Gastroesophageal sphincter (tissue), 4 donors: Measurements from ENCODE around the gene CIB4. TPM values are rescaled to one million over a fixed set of nuclear protein-coding genes. Genes with fewer than 3 reads are reported as not detected.
A peak's percentile ranks its signal among the peaks of the same experiment; 100 is the strongest.

Experiments used
- ATAC-seq: fragments of 150-250 bp; one replicate; pipeline ENCODE4 v1.9.1; 2016; ENCODE audit warnings: mild to moderate bottlenecking, moderate library complexity
- H3K27ac ChIP-seq, 4 donors: fragments of 200-600 bp; sonication (generic) in 3 of 4; 1 replicate in 3 of 4; 2 replicates in 1 of 4; pipeline ENCODE4 v1.5.1; 2016 to 2019
- H3K27me3 ChIP-seq: fragments of 200-600 bp; sonication (generic); one replicate; pipeline ENCODE4 v1.5.1; 2019
- H3K36me3 ChIP-seq, 2 donors: fragments of 200-600 bp; sonication (generic); one replicate each; pipeline ENCODE4 v1.5.1; 2019; ENCODE audit warnings: control low read depth in 1 of 2
- H3K4me1 ChIP-seq, 3 donors: fragments of 200-600 bp; sonication (generic); 1 replicate in 2 of 3; 2 replicates in 1 of 3; pipeline ENCODE4 v1.5.1; 2016 to 2019; ENCODE audit warnings: control low read depth in 2 of 3
- H3K4me3 ChIP-seq, 2 donors: fragments of 200-600 bp; sonication (generic); one replicate each; pipeline ENCODE4 v1.5.1; 2019; ENCODE audit warnings: mild to moderate bottlenecking in 1 of 2, moderate library complexity in 1 of 2
- H3K9me3 ChIP-seq, 3 donors: fragments of 200-600 bp; sonication (generic); one replicate each; pipeline ENCODE4 v1.5.1; 2017 to 2019; ENCODE audit warnings: control low read depth in 2 of 3
- EP300 ChIP-seq: sonication (generic); formaldehyde crosslinking; IDR thresholded peaks from one replicate; pipeline ENCODE4 v1.6.1; 2017; ENCODE audit warnings: antibody characterized with exemption, mild to moderate bottlenecking
- POLR2A ChIP-seq, 2 donors: fragments of 450-650 bp; IDR thresholded peaks; one replicate each; pipeline ENCODE4 v1.6.1; 2017; ENCODE audit warnings: antibody characterized with exemption in 2 of 2, mild to moderate bottlenecking in 2 of 2, moderate library complexity in 1 of 2
- POLR2AphosphoS5 ChIP-seq: sonication (generic); formaldehyde crosslinking; IDR thresholded peaks from one replicate; pipeline ENCODE4 v1.6.1; 2017; ENCODE audit warnings: antibody characterized with exemption
- WGBS, 2 donors: methylation state at CpG; one replicate each; pipeline ENCODE4 v1.1.5; 2018; ENCODE audit warnings: low coverage in 1 of 2; 5-methylcytosine and 5-hydroxymethylcytosine counted together
- total RNA-seq, 4 donors: library from RNA; depleted of rRNA; stranded (reverse); fragments of >200 nt; gene quantifications; one replicate each; pipeline ENCODE4 v1.1.0, GENCODE V29; 2016
- TF ChIP-seq, protein P1 (sequence below), 4 experiments: fragments of 200-600 bp in 2 of 4; fragments of 450-650 bp in 2 of 4; sonication (generic) in 1 of 4; IDR thresholded peaks; one replicate each; pipeline ENCODE4 v1.5.1; 2017 to 2019; ENCODE audit warnings: antibody characterized with exemption in 4 of 4, mild to moderate bottlenecking in 2 of 4, moderate library complexity in 2 of 4

The CIB4 gene
- total RNA-seq, 4 donors from 2014 or later, result not detected

DNA sequence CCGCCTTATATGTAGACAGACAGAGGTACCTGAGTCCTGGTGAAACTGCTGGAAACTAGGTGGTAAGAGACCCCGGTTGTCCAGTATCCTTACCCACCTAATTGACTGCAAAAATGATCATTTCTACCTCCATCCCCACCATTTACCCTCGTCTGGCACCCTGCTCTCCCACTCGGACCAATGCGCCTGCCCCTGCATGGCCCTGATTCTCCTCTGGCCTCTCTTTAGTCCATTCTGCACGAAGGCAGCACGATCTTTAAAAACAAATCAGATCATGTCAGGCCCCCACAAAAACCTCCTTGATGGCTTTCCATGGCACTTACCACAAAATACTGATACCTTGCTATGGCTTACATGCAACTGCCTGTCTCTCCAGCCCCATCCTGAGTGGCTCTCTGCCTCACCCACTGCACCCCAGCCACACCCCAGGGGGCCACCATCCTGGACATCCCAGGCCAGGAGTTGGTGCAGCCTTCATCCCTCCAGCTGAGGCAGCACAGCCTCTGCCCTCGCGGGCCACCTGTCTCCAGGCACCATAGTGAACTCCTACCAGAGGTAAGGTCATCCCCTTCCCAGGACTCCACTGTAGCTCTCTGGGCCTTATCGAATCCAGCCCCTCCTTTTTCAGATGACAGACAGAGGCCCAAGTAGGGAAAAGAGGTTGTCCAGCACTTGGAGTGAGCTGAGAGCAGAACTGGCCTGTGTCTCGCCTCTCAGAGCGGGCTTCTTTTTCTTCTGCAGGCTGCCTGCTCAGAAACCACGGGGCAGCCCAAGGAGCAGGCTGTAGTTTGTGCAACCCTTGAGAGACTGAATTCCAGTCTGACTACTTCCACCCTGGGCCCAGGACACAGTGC lies 12.3 kb upstream of the CIB4 start:
- Histone ChIP-seq H3K27me3 (no peaks in the 10 kb centered on the region), H3K36me3 (no peaks in the 10 kb centered on the region), H3K4me3 (no peak overlapping the region), H3K27ac (peak overlapping the region in 3 of 4 donors; percentile 64 to 70 (median 65)), H3K9me3 (no peaks in the 10 kb centered on the region), H3K4me1 (peaks cover 0 to 25% (median 0%) of the 10 kb centered on the region in 3 donors)
- no peak for ATAC-seq
- WGBS, 2 donors, result 82 to 87% methylated on average over 6 to 7 of the region's 13 CpGs
- TF ChIP-seq, protein P1, sequence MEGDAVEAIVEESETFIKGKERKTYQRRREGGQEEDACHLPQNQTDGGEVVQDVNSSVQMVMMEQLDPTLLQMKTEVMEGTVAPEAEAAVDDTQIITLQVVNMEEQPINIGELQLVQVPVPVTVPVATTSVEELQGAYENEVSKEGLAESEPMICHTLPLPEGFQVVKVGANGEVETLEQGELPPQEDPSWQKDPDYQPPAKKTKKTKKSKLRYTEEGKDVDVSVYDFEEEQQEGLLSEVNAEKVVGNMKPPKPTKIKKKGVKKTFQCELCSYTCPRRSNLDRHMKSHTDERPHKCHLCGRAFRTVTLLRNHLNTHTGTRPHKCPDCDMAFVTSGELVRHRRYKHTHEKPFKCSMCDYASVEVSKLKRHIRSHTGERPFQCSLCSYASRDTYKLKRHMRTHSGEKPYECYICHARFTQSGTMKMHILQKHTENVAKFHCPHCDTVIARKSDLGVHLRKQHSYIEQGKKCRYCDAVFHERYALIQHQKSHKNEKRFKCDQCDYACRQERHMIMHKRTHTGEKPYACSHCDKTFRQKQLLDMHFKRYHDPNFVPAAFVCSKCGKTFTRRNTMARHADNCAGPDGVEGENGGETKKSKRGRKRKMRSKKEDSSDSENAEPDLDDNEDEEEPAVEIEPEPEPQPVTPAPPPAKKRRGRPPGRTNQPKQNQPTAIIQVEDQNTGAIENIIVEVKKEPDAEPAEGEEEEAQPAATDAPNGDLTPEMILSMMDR (IDR thresholded peaks at IDR 0.05), result no peak
- no peak for TF ChIP-seq POLR2AphosphoS5
- no peak for TF ChIP-seq POLR2A (IDR thresholded peaks at IDR 0.05)
- TF ChIP-seq EP300, result no peak

DNA sequence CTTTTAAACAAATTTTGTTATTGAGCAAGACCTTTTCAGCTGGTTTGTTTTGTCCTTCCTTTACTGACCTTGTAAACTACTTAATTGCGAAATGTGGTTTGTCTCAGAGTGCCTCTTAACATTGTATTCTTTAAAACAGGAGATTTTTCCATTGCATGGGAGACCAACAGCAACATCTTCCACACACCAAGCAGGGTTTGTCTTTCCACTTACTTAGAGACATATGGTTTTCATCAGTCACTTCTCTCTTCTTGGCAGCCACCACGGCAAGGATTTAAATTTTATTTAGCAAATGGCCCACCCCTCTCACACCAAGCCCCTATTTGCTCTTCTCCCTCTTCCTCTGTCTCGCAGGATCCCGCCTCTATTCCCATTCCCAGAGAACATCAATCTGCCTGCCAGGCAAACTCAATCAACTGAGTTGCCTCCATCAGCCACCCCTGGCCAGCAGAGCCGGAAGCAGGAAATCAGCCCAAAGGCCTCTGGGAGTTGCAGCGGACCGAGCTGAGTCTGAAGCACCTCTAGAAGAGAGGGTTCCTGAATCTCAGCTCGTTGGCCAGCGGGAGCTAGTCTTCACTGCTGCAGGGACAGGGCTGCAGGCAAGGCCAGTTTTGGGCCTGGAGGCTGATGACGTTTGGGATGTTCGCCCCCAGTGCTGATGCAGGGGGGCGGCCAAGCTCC lies 11.3 kb upstream of the CIB4 start:
- Histone ChIP-seq H3K36me3 (no peaks in the 10 kb centered on the region), H3K27ac (peak overlapping the region in 3 of 4 donors; percentile 64 to 70 (median 65)), H3K27me3 (no peaks in the 10 kb centered on the region), H3K4me3 (no peak overlapping the region), H3K4me1 (peaks cover 0 to 25% (median 0%) of the 10 kb centered on the region in 3 donors), H3K9me3 (no peaks in the 10 kb centered on the region)
- ATAC-seq, result peak; percentile 82
- TF ChIP-seq POLR2AphosphoS5 (no peak), EP300 (no peak), POLR2A (IDR thresholded peaks at IDR 0.05) (no peak)
- TF ChIP-seq, protein P1 (IDR thresholded peaks at IDR 0.05), result no peak
- WGBS, 2 donors, result 17 to 50% methylated on average over 4 to 5 of the region's 12 CpGs

DNA sequence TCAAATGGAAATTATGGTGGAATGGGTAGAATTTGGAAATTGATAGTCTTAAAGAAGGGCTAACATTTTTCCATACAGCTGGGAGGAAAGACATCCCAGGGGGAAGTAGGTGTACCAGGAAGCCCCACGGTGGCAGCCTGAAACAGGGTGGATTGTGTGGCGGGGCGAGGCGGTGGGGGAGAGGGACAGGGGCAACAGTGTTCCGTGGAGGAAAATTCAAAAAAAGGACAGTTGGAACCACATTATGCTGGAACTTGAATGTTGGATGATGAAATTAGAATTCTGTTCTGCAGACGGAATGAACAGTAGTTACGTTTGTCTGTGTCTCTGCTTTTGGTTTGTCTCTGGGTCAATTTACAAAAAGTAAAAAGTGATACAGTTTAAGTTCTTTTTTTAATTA lies 10.6 kb upstream of the CIB4 start:
- Histone ChIP-seq H3K4me1 (peaks cover 0 to 25% (median 0%) of the 10 kb centered on the region in 3 donors), H3K9me3 (no peaks in the 10 kb centered on the region), H3K27me3 (no peaks in the 10 kb centered on the region), H3K36me3 (no peaks in the 10 kb centered on the region), H3K27ac (peak overlapping the region in 3 of 4 donors; percentile 64 to 73 (median 65)), H3K4me3 (no peak overlapping the region)
- TF ChIP-seq, protein P1 (IDR thresholded peaks at IDR 0.05), result no peak
- TF ChIP-seq POLR2A (IDR thresholded peaks at IDR 0.05), result no peak
- 51 to 64% methylated on average over 7 of the region's 7 CpGs for WGBS, 2 donors
- ATAC-seq, result no peak

- H3K4me1 ChIP-seq, result peaks cover 0 to 25% (median 0%) of the 10 kb centered on the region in 3 donors
- H3K27me3 ChIP-seq, result no peaks in the 10 kb centered on the region
- no peaks in the 10 kb centered on the region for H3K36me3 ChIP-seq
- peak overlapping the region in 3 of 4 donors; percentile 64 to 73 (median 65) for H3K27ac ChIP-seq
- 39 to 54% methylated on average over 3 to 7 of the region's 7 CpGs for WGBS, 2 donors
- no peaks in the 10 kb centered on the region for H3K9me3 ChIP-seq
- TF ChIP-seq, protein P1 (IDR thresholded peaks at IDR 0.05), result no peak
- no peak for TF ChIP-seq POLR2AphosphoS5
- ATAC-seq, result no peak
- no peak overlapping the region for H3K4me3 ChIP-seq
Observed at GRCh38 chr2:26651470-26651771, 10.3 kb upstream of the CIB4 start.
